ENCODE results near the gene VAV2.
A peak's percentile ranks its signal among the peaks of the same experiment; 100 is the strongest.

The VAV2 gene

DNA sequence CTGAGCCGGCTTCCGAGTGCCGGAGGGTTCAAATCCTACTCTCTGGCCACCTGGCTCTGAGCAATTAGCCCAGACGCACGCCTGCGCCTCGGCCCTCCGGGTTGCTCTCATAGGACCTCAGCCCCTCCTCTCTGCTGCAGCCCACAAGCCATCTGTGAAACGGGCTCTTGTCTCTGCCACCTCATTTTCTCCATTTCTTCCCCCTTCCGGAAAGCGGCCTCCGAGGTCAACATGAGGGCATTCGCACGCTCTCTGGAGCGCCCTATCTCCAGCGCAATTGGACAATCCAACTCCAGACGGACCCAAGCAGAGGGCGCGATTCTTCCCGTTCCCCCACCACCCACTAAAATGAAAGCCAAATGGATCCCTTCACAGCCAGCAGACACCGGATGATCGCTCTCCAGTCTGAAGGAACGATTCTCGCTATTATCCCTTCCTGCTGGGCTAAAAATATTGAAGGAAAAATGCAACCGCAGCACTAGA, 41.5 kb downstream of the VAV2 start:
- peak; percentile 73 for DNase-seq

GRCh38 chr9:133950192-133950591, 41.9 kb downstream of the VAV2 start:
- DNase-seq: no peak

DNA sequence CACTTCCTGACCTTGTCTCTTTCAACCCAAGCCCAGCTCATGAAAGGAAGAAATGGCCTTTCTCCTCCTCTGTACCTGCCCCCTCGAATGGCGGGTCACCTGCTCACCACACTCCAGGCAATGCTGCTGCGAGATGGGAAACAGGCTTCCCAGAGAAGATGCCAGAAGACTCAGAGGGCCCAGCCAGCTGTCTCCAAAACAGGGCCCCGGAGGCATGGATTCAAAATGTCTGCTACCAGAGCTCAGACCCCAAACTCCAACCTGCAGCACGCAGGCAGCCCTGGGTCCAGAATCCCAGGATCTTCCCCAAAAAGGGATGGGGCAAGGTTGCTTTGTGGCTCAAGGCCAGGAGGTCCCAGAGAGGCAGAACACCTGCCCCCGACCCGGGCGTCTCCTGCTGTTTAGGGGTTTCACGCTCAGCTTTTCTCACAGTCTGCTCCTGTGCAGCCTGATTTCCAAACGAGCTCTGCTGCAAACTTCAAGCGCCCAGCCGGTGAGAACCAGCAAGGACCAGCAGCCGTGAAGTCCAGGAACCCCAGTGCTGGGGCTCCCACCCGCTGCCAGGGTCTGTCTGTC, 42.5 kb downstream of the VAV2 start:
- no peak for DNase-seq

DNA sequence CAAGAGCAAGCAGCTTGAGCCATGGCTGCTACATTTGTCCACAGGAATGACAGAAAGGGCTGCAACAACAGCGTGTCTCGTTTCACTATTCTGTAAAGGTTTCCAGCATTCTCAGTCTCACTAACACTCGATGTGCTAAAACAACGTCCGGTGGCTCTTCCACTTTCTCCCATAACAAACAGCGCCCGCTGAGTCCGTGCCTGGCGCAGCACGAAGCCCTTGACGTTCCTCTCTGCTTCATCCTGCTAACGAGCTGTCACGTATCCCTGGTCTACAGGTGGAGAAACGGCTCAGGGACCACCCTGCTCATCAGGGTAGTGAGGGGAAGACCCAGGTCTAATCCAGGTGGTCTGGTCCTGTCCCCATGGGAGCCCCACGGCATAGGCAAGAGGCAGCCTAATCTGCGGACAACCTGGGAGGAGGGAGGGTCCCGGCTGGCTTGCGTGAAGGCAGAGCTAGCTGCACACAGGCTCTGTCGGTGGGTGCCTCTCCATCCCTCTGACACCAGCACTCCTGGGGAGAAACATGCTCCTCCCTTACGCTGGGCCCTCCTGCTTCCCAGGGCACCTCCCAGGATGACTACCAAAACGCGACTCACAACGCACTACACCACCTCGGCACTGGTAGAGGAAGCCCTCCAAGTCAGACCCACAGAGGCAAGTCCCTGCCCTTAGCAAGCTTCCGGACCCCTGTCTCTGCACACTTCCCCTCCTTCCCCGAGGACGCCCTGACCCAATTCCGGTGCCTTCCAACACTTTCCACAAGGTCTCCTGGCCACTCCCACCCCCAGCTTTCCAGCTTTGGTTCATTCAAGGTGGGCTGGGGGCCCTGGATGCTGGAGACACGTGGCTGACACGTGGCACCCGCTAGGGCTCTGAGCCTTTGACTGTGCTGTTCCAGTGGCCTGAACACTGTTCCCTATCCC, 43.3 kb downstream of the VAV2 start:
- DNase-seq: no peak

DNA sequence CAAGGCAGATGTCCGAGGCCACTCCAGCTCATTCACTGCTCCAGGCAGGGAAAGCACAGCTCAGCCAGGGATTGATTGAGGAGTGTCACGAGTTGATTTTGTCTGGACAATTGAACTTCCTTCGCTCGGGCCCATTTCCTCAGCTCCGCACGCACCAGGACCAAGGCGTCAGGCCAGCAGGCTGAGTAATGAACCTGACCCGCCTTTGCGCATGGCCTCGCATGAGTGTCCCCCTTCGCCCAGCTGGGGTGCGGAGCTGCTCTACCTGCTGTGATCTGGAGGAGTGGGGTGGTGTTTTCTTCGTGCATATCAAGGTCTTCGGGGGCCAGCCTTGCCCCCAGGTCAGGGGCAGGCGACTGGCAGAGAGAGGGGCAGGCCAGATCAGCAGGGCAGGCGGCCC, 44.0 kb downstream of the VAV2 start:
- DNase-seq: no peak

GRCh38 chr9:133946840-133947486, 45.2 kb downstream of the VAV2 start:
- no peak for DNase-seq

GRCh38 chr9:133945977-133946753, 46.0 kb downstream of the VAV2 start:
- DNase-seq: no peak

- no peak for DNase-seq
Measured at GRCh38 chr9:133945314-133945975, 46.7 kb downstream of the VAV2 start.

GRCh38 chr9:133944746-133945135, 47.4 kb downstream of the VAV2 start:
- no peak for DNase-seq

DNA sequence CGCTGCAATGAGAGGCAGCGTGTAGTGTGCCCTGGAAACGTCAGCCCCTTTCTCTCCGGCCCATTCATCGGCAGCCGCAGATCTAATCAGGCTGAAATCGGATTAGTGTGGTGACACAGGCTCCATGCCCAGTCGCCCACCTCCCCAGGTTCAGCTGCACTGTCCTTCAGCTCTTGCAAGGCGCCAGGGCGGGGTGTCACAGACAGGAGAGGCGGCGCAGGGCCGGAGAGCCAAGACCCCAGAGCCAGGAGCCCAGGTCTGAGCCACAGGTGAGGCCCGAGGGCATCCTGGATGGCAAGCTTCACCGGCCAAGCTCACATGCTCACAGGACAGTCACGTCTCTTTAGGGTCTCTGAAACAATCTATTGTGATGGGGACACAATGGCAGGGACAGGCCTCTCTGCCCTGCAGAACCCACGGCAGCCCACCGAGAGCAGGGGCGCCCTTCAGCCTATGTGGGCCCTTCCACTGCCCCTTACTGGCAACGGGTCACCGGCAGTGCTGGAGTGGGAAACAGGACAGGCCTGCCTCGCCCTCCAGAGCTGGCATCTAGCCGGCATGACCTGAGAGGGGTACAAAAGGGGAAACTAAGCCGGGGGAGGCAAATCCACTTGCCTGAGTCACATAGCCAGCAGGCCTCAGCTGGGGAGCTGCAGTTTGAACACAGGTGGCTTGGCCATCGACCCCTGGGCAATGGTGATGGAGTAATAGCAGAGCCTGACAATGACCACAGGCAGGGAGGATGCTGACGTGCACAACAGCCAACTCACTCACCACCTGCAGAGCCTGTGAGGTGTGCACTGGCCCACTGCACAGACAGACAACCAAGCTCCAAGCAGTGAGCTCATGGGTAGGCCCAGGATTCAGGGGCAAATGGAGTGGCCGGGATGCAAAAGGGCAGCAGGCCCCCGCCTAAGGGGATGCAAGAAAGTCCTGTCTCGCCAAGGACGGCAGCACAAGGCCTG, 48.1 kb downstream of the VAV2 start:
- peak; percentile 13 for DNase-seq

GRCh38 chr9:133943036-133943780, 48.9 kb downstream of the VAV2 start:
- peak; percentile 12 for DNase-seq

DNA sequence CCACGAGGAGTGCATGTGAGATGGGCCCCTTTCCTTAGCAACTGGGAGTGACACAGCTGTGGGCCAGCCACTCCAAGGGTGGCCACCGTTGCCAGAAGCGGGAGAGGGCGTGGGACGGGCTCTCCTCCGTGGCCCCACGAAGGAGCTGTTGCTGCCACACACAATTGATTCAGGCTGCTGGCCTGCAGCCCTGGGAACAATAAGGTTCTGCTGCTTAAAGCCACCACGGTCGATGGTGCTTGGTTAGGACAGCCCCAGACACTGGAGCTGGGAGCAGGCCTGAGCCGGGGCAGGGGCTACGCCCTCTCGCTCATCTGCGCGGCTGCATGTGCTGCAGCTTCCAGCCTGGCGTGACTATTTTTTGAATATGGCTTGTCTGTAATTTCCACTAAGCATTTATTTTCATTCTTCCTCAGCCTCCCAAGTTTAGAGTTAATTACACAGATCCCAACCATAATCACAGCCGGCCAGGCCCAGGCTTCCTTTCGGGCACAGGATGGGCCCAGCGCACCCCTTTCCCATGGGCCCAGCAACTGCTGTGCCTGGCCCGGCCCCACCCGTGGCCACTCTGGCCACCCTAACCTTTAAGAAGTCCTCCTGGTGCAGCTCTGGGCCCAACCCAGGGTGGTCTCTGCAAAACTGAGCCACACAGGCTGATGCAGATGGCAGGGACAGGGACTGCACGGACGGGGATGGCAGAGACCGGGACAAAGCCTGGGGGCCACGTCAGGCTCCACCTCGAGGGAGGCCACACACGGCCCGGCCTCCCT, 49.7 kb downstream of the VAV2 start:
- DNase-seq: no peak

DNA sequence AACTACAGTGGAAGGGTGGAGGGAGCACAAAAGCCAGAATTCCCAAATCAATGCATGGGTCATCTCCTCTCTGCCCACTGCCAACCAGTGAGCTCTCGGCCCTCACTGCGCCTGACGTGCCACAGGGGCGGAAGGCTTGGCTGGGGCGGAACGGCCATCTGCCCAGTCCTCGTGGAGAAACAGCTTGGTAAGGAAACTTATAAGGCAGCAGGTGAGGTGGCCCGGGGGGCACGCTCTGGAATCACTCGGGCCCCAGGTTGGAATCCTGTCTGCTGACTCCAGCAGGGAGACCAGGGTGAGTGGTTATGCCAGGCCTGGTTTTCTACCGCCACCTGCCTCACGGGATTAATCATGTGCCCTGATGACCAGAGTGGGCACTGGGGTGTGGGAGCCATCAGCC, 52.3 kb downstream of the VAV2 start:
- no peak for DNase-seq

DNA sequence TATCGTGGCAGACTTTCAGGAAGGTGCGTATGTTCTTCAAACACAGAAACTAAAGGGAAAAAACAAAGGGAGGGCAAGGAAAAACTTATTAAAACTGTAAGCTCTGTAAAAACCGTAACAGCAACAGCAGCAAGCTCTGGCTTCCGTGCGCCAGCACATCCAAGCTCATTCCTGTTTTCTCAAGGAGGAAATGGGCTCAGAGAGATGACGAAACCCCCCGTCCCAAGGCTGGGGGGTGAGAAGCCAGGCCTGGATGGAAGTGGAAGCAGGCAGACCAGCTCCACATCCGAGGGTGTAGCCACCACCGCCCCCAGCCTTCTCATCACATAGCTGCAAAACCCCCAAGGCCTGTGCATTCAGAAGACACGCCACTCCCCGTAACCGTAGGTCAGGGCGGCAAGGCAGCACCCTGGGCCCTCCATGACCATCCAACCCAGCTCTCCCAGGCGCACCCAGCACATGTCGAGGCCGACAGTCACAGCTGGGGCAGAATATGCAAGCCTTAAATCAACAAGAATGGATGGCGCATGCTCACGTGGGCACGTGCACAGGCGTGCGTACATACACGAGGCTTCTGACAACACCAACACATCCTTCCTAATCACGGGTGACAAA, 52.8 kb downstream of the VAV2 start:
- DNase-seq: no peak

DNA sequence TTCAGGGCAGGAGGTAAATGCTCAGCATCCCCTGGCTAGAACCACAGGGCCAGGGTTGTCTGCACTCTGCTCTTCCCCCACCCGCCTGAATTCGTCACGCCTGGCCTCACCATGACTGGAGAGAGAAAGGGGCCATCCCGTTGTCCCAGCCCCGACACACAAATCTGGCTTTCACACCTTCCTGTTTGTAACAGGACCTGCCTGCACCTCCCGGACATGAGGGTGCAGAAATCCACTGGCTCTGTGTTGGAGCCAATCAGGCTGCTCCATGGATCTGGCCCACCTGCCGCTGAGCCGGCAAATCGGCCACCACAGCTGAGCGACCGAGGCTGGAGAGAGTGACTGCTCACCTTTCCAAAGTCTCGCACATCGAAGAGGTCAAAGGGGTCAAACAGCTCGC, 53.4 kb downstream of the VAV2 start:
- DNase-seq: no peak

DNA sequence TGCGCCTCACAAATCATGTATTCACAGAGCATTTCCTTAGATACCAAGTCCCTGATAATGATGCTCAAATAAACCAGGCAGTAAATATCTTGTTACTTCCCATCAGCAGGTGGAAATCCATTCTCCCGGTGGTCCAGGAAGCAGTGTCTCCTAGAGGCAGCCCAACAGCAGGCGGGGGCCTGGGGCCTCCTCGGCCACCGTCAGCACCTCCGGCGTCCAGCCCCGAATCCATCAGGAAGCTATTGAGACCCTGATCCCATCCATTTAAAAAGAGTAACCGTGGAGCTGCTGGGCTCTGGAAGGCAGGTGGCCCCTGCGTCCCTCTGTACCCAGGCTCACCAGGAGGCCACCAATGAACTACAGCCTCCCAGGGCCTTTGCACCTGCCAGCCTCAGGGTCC, 54.0 kb downstream of the VAV2 start:
- DNase-seq: no peak

DNA sequence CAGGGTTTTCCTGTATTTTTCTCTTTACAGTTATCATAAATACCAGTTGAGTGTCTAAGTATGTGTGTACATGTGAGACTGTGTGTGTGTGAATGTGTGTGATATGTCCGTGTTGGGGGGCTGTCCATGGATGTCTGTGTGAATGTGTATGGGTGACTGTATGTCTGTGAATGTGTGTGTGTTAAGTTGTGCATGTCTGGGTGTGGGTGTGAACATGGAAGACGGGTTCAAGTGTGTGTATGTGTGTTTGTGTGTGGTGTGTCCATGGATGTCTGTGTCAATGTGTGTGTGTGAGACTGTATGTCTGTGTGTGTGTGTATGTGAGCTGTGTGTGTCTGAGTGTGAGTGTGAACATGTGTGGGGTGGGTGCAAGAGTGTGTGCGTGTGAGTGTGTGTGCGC, 55.0 kb downstream of the VAV2 start:
- DNase-seq: no peak

DNA sequence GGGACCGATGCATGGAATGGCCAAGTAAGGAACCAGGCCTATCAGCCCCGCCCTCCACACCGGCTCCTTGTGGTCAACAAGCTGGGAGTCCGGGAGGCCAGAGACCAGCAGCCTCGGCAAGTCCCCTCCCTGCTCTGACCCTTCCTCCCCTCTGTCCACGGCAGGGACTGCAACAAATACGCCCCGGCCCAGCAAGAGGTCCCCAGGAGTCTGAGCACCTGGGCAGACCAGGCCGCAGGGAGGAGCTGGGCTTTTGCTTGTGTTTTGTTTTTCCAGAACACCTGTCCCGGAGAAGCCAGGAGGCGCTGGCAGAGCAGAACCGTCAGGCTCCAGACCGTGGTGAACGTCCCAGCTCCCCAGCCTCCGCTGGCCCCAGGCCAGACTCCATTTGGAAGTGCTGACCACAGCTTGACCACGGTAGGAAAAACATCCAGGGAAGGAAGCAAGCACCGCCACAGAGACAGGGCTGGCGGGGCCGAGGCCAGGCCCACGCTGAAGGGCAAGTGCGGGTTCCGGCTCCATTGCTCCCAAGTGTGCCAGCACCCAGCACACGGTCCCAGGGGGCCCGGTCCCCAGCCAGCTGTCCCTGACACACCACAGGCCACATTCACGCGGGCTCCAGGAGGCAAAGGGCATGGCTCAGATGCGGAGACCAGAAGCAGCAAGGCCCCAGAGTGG, 56.7 kb downstream of the VAV2 start:
- DNase-seq: peak; percentile 82

All from right hindlimb (tissue), 1 donor.